Spleen (tissue), 7 donors: ENCODE results near the gene CPED1.

Experiments
- CTCF ChIP-seq, 11 experiments: fragments of 200-600 bp in 7 of 11; fragments of 450-650 bp in 4 of 11; sonication (generic) in 4 of 11; IDR thresholded peaks in 8 of 11; conservative IDR thresholded peaks in 3 of 11; 1 replicate in 7 of 11; 2 replicates in 4 of 11; pipeline versions ENCODE4 v1.4.0 to v1.8.0; 2016 to 2021; ENCODE audit warnings: antibody characterized with exemption in 11 of 11, inconsistent platforms in 4 of 11, mild to moderate bottlenecking in 1 of 11
- POLR2A ChIP-seq, 3 donors: fragments of 450-650 bp; IDR thresholded peaks; one replicate each; pipeline ENCODE4 v1.5.1; 2017; ENCODE audit warnings: antibody characterized with exemption in 3 of 3, mild to moderate bottlenecking in 1 of 3
- POLR2AphosphoS5 ChIP-seq, 3 donors: sonication (generic); formaldehyde crosslinking; IDR thresholded peaks; one replicate each; pipeline ENCODE4 v1.5.1; 2017; ENCODE audit warnings: antibody characterized with exemption in 3 of 3
- donor health status: DM: no; HTN: no; CAD: no; lungs with moderate emphysema.
- donor health status: DM: no; HTN: no; CAD: no.
- donor health status: DM: no; HTN: no; CAD: no.

DNA sequence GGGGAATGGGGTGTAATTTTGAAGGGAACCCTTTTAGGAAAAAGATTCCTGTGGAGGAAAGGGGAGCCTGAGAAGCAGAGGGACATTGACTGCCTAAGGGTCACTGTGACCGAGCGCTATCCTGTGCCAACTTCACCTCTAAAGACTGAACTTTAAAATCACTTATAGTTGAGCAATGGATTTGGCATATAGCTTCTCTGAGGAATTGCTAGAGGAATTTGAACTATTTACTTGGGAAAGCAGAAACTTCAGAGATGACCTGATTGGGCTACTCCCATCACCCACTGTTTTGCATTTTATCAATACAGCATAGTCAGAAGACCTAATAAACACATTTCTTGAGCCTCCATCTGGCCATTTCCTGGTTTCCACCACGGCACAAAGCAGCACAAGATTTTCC, 316.6 kb downstream of the CPED1 start:
- no peak for TF ChIP-seq CTCF (IDR thresholded peaks at IDR 0.05 in 8 of 11, conservative IDR thresholded peaks at IDR 0.05 in 3 of 11)
- TF ChIP-seq POLR2A (IDR thresholded peaks at IDR 0.05) = no peak
- TF ChIP-seq POLR2AphosphoS5 (IDR thresholded peaks at IDR 0.05) = no peak
